GM21737 (cell line): ENCODE data around the gene PLXNA4.
"Not testable (repeated sequence)": the region's sequence is repeated elsewhere in the genome, so short reads cannot be mapped to it uniquely, and the experiment has no call there.

Experiments
- ATAC-seq: cut with Tn5 transposase; IDR thresholded peaks from one replicate; pipeline ENCODE4 v1.9.1; 2021; ENCODE audit warnings: mild to moderate bottlenecking, moderate library complexity; ENCODE audit not compliant: unreplicated experiment

PLXNA4 gene, protein sequence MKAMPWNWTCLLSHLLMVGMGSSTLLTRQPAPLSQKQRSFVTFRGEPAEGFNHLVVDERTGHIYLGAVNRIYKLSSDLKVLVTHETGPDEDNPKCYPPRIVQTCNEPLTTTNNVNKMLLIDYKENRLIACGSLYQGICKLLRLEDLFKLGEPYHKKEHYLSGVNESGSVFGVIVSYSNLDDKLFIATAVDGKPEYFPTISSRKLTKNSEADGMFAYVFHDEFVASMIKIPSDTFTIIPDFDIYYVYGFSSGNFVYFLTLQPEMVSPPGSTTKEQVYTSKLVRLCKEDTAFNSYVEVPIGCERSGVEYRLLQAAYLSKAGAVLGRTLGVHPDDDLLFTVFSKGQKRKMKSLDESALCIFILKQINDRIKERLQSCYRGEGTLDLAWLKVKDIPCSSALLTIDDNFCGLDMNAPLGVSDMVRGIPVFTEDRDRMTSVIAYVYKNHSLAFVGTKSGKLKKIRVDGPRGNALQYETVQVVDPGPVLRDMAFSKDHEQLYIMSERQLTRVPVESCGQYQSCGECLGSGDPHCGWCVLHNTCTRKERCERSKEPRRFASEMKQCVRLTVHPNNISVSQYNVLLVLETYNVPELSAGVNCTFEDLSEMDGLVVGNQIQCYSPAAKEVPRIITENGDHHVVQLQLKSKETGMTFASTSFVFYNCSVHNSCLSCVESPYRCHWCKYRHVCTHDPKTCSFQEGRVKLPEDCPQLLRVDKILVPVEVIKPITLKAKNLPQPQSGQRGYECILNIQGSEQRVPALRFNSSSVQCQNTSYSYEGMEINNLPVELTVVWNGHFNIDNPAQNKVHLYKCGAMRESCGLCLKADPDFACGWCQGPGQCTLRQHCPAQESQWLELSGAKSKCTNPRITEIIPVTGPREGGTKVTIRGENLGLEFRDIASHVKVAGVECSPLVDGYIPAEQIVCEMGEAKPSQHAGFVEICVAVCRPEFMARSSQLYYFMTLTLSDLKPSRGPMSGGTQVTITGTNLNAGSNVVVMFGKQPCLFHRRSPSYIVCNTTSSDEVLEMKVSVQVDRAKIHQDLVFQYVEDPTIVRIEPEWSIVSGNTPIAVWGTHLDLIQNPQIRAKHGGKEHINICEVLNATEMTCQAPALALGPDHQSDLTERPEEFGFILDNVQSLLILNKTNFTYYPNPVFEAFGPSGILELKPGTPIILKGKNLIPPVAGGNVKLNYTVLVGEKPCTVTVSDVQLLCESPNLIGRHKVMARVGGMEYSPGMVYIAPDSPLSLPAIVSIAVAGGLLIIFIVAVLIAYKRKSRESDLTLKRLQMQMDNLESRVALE (N-terminal part only)

GRCh38 chr7:132575982-132576720 lies at the start of gene PLXNA4:
PLXNA4 (minus strand) TSS chr7:132576470; CDS start chr7:132508693, 67,777 bp downstream.
- no peak for ATAC-seq

DNA sequence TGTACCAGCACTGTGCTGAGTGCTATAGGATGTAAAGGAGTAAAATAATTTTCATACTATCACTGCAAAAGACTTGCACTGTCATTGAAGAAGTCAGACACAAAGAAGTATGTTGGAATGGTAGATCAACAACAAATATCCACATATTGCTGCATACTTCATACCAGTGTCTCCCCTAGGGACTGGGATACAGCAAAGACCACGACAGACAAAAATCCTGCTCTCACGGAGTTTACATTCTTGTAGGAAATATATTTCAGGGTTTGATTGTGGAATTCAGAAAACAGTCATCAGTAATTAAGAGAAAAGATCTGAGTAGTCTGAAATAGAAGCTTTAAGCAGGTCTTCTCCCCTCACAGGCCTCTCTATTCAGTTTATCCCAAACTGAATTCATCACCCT lies 49.4 kb upstream of the PLXNA4 start:
- no peak for ATAC-seq

GRCh38 chr7:132622081-132622480 lies 45.8 kb upstream of the PLXNA4 start:
- ATAC-seq = no peak

- no peak for ATAC-seq
Observed at GRCh38 chr7:132619967-132620366, 43.7 kb upstream of the PLXNA4 start.

DNA sequence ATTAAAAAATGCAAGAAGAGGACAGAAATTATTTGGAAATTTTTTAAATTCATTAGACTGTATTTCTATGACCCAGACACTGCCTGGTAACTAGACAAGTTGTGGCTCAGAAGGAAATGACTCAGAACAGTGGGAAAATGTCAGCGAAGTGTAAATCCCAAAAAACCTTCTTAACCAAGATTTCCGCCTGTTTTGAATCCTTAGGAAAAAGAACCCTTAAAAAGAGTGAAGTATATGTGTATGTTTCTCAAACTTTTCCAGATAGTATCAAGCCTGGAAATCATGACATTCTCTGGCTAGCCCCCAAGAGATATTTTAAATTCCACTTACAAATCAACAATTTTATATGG lies 42.7 kb upstream of the PLXNA4 start:
- no peak for ATAC-seq

DNA sequence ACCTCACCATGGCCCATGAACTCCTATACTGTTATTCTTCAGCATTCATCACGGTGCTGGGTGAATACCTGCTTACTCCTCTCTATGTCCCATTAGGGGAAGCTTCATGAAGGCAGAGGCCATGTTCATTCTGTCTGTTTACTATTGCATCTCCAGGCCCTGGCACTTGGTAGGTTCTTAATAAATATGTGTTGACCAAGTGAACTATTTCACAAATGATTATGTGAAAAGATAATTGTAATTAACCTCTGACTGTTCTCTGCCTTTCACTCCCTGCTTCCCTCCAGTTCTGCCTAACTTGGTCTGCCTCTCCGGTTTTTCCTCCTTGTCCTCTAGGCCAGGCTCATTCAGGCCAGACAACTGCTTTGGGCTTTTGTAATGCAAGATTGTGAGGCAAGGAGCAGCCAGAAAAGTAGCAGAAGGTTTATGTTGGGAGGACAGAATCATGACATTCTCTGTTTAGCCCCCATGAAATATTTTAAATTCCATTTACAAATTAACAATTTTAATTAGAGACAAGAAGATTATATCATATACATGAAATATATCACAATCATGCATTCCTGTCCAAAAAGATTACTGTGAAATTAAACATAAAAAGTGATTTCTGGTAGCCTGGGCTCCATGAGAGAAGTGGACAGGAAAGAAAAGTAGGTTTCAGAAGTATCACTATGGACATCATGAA lies 42.1 kb upstream of the PLXNA4 start:
- ATAC-seq = no peak

DNA sequence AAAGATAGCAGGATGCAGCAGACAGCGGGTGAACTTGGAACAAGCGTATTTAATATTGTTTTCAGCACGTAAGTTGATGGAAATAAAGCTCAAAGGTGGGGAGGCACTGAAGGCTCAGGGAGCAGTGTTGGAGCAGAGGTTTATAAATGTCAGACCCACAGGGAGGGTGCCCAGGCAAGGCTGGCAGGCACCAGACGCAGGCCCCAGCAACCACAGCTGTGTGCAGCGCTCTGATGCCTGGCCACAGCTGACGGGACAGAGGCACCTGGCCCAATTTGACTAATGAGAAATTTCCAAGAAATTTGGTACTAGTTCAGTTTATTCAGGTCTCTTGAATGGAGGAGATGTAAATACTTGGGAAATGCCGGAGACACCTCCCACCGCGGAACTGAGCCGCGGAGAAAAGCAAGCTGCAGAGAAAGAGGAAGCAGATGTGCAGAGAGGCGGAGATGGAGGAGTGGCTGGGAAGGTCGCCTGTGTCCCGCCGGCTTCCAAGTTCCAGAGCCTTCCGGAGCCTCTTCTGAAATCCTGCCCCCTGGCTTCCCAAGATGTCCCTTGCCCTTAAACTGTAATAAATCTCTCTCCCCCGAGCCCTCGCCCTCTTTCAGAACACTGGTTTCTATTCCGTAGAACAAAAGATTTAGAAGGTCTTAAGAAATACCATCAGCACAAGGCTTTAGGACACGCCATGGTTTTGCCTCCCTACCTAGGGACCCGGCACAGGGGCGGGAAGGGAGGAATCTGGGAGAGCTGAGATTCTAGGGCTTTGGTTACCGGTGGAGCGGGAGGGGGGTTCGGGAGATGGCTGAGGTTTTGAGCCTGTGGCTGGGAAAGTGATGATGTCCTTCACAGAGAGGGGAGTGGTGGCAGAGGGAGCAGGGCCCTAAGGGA lies 38.4 kb upstream of the PLXNA4 start:
- no peak for ATAC-seq

DNA sequence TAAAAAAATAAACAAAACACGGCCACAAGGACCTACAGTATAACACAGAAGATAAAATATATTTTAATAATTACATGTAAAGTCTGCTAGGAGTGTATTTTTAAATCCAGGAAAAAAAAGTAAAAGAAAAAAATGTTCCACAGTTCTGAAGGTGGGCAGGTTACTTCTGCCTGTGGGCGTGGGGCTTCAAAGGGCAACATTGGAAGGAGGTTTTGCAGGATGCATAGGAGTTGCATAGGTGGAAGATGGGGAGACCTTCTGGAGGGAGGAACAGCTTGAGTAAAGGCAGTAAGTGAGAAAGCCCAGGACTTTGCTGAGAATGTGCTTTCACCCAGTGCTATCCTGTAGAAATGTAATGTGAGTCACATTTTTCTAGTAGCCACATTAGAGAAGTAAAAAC lies 37.5 kb upstream of the PLXNA4 start:
- ATAC-seq = no peak

DNA sequence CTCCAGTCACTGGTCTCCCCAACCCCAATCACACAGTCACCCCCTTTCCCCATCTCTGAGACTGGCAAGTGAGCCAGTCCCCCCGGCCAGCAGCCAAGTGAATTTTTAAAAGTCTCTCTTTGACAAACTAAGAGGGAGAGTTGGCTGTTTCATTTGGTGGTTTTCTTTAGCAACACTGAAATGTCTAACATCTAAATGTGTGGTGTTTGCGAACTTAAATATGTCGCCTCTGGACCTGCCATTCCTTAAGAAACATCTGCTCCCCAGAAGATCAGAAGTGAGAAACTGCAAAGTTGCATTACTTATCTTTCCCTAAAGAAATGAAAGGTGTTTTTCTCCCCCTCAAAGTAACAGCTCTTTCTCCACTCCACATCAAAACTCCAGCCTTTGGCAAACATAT lies 34.7 kb upstream of the PLXNA4 start:
- ATAC-seq = no peak

- ATAC-seq = no peak
Observed at GRCh38 chr7:132609906-132610520, 33.7 kb upstream of the PLXNA4 start.

DNA sequence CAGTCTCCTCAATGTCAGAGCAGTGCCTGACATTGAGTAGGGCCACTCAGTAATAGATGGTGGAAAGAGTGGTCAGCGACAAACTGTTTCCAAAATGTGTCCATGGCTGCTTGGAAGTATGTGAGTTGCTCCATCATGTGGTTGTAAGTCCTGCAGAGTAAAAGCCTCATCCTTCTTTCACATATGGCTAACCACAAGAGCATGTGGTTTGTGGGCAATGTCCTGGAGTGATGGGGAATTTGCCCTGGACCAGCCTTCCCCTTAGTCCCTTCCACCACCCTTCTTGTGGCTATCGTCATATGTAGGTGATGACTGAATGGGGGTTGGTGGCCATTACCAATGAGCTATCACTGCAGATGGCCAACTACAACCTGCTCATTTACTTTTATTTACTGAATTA lies 33.0 kb upstream of the PLXNA4 start:
- no peak for ATAC-seq

GRCh38 chr7:132608523-132608922 lies 32.3 kb upstream of the PLXNA4 start:
- ATAC-seq = no peak

- no peak for ATAC-seq
Observed at GRCh38 chr7:132607656-132608055, 31.4 kb upstream of the PLXNA4 start.

GRCh38 chr7:132604121-132604520 lies 27.9 kb upstream of the PLXNA4 start:
- ATAC-seq = no peak

- ATAC-seq = no peak
Observed at GRCh38 chr7:132603220-132603833, 27.1 kb upstream of the PLXNA4 start.

DNA sequence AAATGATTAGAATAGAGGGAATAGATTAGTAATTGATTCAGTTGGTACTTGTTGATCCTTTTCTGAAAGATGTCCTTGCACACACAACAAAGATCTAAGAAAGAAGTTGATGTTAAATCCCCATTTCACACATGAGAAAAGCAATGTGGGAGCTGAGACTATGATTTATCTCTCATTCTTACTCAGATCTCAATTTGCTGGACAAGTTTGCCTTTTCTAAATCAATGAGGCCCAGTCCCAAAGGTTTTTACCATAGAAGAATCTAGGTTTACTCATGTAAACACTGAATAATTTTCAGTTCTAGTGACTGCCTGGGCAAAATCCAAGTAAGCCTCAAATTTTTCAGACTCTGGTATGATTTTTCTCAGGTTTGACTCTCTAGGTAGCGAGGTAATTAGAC lies 25.5 kb upstream of the PLXNA4 start:
- no peak for ATAC-seq

GRCh38 chr7:132596588-132596987 lies 20.3 kb upstream of the PLXNA4 start:
- ATAC-seq = no peak

- ATAC-seq = not testable (repeated sequence)
Observed at GRCh38 chr7:132594741-132595140, 18.5 kb upstream of the PLXNA4 start.
